HL-60 (cell line): ENCODE data around the gene HIPK2.

ENCODE experiments used
- GABPA ChIP-seq: IDR thresholded peaks from 2 replicates; pipeline ENCODE4 v1.6.1; 2012; ENCODE audit warnings: low read depth
- TF ChIP-seq, protein P1 (sequence below): IDR thresholded peaks from one replicate; pipeline ENCODE4 v1.5.1; 2011; ENCODE audit warnings: low read length, control low read depth, inconsistent platforms; ENCODE audit not compliant: insufficient read depth
- TF ChIP-seq, protein P2 (sequence below): IDR thresholded peaks from 2 replicates; pipeline ENCODE4 v1.6.1; 2012; ENCODE audit warnings: low read depth; ENCODE audit not compliant: insufficient replicate concordance

- TF ChIP-seq, protein P1, sequence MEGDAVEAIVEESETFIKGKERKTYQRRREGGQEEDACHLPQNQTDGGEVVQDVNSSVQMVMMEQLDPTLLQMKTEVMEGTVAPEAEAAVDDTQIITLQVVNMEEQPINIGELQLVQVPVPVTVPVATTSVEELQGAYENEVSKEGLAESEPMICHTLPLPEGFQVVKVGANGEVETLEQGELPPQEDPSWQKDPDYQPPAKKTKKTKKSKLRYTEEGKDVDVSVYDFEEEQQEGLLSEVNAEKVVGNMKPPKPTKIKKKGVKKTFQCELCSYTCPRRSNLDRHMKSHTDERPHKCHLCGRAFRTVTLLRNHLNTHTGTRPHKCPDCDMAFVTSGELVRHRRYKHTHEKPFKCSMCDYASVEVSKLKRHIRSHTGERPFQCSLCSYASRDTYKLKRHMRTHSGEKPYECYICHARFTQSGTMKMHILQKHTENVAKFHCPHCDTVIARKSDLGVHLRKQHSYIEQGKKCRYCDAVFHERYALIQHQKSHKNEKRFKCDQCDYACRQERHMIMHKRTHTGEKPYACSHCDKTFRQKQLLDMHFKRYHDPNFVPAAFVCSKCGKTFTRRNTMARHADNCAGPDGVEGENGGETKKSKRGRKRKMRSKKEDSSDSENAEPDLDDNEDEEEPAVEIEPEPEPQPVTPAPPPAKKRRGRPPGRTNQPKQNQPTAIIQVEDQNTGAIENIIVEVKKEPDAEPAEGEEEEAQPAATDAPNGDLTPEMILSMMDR: no peak
- TF ChIP-seq, protein P2, sequence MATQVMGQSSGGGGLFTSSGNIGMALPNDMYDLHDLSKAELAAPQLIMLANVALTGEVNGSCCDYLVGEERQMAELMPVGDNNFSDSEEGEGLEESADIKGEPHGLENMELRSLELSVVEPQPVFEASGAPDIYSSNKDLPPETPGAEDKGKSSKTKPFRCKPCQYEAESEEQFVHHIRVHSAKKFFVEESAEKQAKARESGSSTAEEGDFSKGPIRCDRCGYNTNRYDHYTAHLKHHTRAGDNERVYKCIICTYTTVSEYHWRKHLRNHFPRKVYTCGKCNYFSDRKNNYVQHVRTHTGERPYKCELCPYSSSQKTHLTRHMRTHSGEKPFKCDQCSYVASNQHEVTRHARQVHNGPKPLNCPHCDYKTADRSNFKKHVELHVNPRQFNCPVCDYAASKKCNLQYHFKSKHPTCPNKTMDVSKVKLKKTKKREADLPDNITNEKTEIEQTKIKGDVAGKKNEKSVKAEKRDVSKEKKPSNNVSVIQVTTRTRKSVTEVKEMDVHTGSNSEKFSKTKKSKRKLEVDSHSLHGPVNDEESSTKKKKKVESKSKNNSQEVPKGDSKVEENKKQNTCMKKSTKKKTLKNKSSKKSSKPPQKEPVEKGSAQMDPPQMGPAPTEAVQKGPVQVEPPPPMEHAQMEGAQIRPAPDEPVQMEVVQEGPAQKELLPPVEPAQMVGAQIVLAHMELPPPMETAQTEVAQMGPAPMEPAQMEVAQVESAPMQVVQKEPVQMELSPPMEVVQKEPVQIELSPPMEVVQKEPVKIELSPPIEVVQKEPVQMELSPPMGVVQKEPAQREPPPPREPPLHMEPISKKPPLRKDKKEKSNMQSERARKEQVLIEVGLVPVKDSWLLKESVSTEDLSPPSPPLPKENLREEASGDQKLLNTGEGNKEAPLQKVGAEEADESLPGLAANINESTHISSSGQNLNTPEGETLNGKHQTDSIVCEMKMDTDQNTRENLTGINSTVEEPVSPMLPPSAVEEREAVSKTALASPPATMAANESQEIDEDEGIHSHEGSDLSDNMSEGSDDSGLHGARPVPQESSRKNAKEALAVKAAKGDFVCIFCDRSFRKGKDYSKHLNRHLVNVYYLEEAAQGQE: no peak
- no peak for TF ChIP-seq GABPA
Measured at GRCh38 chr7:139734395-139734794, 43.4 kb downstream of the HIPK2 start.
